Measurements from ENCODE around the gene ZNF106. TPM values are rescaled to one million over a fixed set of nuclear protein-coding genes. Genes with fewer than 3 reads are reported as not detected.

The ZNF106 gene
- total RNA-seq, 2 experiments from 2014 or later = 40.8 to 41.2 TPM

- intact Hi-C loops (cut with micrococcal nuclease) = no loop called here
- H3K27ac Mint-ChIP-seq = no peak overlapping the region
- no peak overlapping the region for H3K4me3 Mint-ChIP-seq
- CTCF ChIA-PET = no interaction called here
- no peak for DNase-seq
- H3K4me1 Mint-ChIP-seq (ENCODE audit: low read depth) = no peaks in the 10 kb centered on the region
- H3K9me3 Mint-ChIP-seq = peaks cover 12% of the 10 kb centered on the region
- H3K27me3 Mint-ChIP-seq (ENCODE audit: low read depth) = no peaks in the 10 kb centered on the region
- H3K36me3 Mint-ChIP-seq (ENCODE audit: low read depth) = peaks cover 8% of the 10 kb centered on the region
These were observed 116.1 kb downstream of the ZNF106 start for GRCh38 chr15:42374810-42375209.

DNA sequence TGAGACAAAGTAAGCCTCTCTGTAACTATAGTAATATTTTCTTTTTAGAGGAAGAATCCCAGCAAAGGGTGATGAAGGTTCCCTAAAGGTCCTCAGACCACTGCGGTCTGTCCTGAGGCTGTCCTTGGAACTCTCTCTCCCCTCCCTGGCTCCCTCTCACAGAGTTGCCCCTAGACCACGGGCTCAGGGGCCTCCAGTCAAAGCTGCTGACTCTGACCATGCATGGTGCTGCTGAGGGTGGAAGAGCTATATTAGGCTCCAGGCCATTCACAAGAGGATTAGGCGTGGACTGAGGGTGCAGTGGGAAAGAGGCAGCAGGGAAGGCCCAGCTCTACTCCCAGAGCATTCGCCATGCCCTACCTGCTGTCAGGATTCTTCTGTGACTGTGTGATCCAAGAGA lies 117.0 kb downstream of the ZNF106 start:
- H3K4me3 Mint-ChIP-seq = no peak overlapping the region
- CTCF ChIA-PET = no interaction called here
- H3K27ac Mint-ChIP-seq = no peak overlapping the region
- peaks cover 9% of the 10 kb centered on the region for H3K9me3 Mint-ChIP-seq
- DNase-seq = no peak
- intact Hi-C loops (cut with micrococcal nuclease) = no loop called here
- H3K36me3 Mint-ChIP-seq (ENCODE audit: low read depth) = peaks cover 4% of the 10 kb centered on the region
- H3K27me3 Mint-ChIP-seq (ENCODE audit: low read depth) = no peaks in the 10 kb centered on the region
- no peaks in the 10 kb centered on the region for H3K4me1 Mint-ChIP-seq (ENCODE audit: low read depth)

DNA sequence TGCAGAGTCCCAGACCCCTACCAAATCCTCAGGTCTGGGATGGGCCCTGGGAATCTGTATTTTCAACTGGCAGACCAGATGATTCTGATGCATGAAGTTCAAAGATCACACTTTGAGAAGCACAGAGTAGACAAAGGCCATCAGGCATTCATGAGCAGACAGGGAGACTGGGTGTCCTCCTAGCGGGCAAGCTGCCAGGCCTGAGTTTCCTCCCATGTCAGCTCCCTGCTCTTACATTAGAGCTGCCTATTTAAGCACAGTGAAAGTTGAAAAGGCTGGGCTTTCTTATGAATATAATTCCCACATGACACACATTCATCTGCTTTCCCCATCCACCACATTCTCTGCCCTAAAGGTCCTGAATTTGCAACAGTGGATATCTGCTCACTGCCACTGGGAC lies 117.7 kb downstream of the ZNF106 start:
- Mint-ChIP-seq H3K27me3 (ENCODE audit: low read depth) (no peaks in the 10 kb centered on the region), H3K4me3 (no peak overlapping the region), H3K4me1 (ENCODE audit: low read depth) (no peaks in the 10 kb centered on the region), H3K9me3 (peaks cover 6% of the 10 kb centered on the region), H3K36me3 (ENCODE audit: low read depth) (peaks cover 2% of the 10 kb centered on the region), H3K27ac (no peak overlapping the region)
- CTCF ChIA-PET = no interaction called here
- no peak for DNase-seq
- intact Hi-C loops (cut with micrococcal nuclease) = no loop called here

- CTCF ChIA-PET = interaction anchor here (0.6 kb wide), 1 partner anchor 941 kb away, joined by 5 read pairs; no protein-coding TSS in a partner anchor
- peak; percentile 31 for DNase-seq
- H3K27me3 Mint-ChIP-seq (ENCODE audit: low read depth) = no peaks in the 10 kb centered on the region
- no peaks in the 10 kb centered on the region for H3K4me1 Mint-ChIP-seq (ENCODE audit: low read depth)
- H3K4me3 Mint-ChIP-seq = no peak overlapping the region
- no peaks in the 10 kb centered on the region for H3K36me3 Mint-ChIP-seq (ENCODE audit: low read depth)
- H3K9me3 Mint-ChIP-seq = no peaks in the 10 kb centered on the region
- H3K27ac Mint-ChIP-seq = no peak overlapping the region
- intact Hi-C loops (cut with micrococcal nuclease) = no loop called here
These were observed 119.8 kb downstream of the ZNF106 start for GRCh38 chr15:42371096-42371495.

DNA sequence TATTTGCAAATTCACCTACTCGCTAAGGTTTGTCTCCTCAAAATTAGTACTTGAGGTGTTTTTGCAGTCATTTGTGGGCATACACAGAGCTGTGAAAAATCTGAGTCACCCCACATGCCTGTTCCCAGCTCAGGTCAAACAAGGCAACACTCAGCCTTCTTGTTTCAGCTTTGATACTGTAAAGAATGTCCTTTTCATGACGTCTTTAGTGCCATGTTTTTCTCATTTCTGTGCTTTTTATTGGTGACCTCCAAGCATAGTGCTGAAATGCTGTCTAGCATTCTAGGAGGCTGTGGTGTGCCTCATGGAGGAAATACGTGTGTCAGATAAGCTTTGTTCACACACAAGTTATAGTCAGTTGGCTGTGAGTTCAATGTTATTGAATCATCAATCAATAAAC lies 122.8 kb downstream of the ZNF106 start:
- Mint-ChIP-seq H3K4me3 (no peak overlapping the region), H3K36me3 (ENCODE audit: low read depth) (no peaks in the 10 kb centered on the region), H3K9me3 (no peaks in the 10 kb centered on the region), H3K4me1 (ENCODE audit: low read depth) (no peaks in the 10 kb centered on the region), H3K27me3 (ENCODE audit: low read depth) (no peaks in the 10 kb centered on the region), H3K27ac (no peak overlapping the region)
- CTCF ChIA-PET = interaction anchor here (1.2 kb wide), 1 partner anchor 17 kb away, joined by 3 read pairs; no protein-coding TSS in a partner anchor
- DNase-seq = no peak
- intact Hi-C loops (cut with micrococcal nuclease) = no loop called here

DNA sequence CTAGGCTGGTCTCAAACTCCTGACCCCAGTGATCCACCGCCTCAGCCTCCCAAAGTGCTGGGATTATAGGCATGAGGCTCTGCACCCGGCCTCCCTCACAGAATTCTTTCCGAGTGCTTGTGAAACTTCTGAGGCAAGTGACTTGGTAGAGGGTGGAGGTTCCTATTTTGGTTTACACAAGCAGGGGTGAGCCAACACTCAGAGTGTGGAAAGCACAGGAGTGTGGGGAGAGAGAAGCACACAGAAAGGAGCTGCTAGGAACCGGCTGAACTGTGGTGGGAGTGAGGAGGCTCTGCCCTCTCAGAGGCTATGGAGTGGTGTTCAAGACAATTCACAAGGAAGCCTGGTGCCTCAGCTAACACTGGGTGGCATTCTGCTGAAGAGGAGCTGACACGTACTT lies 123.9 kb downstream of the ZNF106 start:
- Mint-ChIP-seq H3K36me3 (ENCODE audit: low read depth) (no peaks in the 10 kb centered on the region), H3K27ac (no peak overlapping the region), H3K27me3 (ENCODE audit: low read depth) (no peaks in the 10 kb centered on the region), H3K4me1 (ENCODE audit: low read depth) (no peaks in the 10 kb centered on the region), H3K9me3 (no peaks in the 10 kb centered on the region), H3K4me3 (no peak overlapping the region)
- intact Hi-C loops (cut with micrococcal nuclease) = no loop called here
- no peak for DNase-seq
- CTCF ChIA-PET = no interaction called here

DNA sequence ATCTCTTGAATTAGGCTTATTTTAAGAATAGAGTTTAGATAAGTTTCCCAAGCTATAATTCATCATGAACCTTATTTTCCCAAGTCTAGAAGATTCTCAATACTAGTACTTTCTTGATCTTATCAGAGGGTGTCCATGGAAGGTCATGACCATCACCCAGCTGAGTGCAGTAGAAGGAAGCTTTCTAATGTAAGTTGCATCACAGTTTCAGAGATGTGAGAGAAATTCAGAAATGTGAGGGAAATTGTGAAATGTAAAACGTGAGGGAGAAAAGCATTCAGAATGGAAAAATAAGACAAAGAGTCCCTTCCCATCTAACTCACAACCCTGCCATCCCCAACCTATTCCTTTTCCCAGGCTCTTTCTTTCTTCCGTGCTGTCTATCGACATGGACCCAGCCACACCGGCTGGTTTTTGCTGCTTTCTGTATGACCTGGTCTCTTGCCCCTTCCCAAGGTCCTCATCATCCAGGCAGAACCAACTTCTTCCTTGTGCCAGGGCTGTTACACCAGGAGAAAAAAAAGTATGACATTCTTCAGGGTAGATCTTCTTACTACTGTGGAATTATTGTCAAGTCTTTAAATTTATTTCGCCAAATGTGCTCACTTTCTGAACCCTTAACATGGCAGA lies 124.9 kb downstream of the ZNF106 start:
- Mint-ChIP-seq H3K27ac (no peak overlapping the region), H3K4me1 (ENCODE audit: low read depth) (no peaks in the 10 kb centered on the region), H3K4me3 (no peak overlapping the region), H3K27me3 (ENCODE audit: low read depth) (no peaks in the 10 kb centered on the region), H3K36me3 (ENCODE audit: low read depth) (no peaks in the 10 kb centered on the region), H3K9me3 (no peaks in the 10 kb centered on the region)
- CTCF ChIA-PET = no interaction called here
- no peak for DNase-seq
- intact Hi-C loops (cut with micrococcal nuclease) = no loop called here

DNA sequence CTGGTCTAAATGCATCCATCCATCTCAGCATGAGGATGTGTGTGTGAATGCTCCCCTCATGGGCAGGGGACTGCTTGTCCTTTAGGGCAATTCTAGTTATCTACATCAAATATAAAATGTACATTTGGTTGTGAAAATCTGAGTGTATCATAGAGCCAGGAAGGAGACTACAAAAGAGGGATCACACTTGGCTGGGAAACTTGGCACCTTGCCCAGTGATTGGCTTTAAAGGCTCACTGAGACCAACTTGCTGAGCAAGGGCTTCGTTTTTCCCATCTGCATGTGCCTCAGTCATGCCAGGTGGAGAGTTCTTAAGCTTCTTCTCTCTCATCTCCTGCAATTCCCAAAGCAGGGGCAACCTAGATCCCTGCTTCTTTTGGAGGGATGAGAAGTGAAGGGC lies 126.4 kb downstream of the ZNF106 start:
- Mint-ChIP-seq H3K27ac (no peak overlapping the region), H3K9me3 (no peaks in the 10 kb centered on the region), H3K4me3 (no peak overlapping the region), H3K4me1 (ENCODE audit: low read depth) (no peaks in the 10 kb centered on the region), H3K27me3 (ENCODE audit: low read depth) (no peaks in the 10 kb centered on the region), H3K36me3 (ENCODE audit: low read depth) (no peaks in the 10 kb centered on the region)
- CTCF ChIA-PET = interaction anchor here (0.9 kb wide), 1 partner anchor 21 kb away, joined by 3 read pairs; no protein-coding TSS in a partner anchor
- DNase-seq = no peak
- intact Hi-C loops (cut with micrococcal nuclease) = no loop called here

- Mint-ChIP-seq H3K27me3 (ENCODE audit: low read depth) (no peaks in the 10 kb centered on the region), H3K36me3 (ENCODE audit: low read depth) (no peaks in the 10 kb centered on the region), H3K4me1 (ENCODE audit: low read depth) (no peaks in the 10 kb centered on the region), H3K4me3 (no peak overlapping the region), H3K9me3 (no peaks in the 10 kb centered on the region), H3K27ac (no peak overlapping the region)
- intact Hi-C loops (cut with micrococcal nuclease) = no loop called here
- CTCF ChIA-PET = no interaction called here
- DNase-seq = no peak
These were observed 127.0 kb downstream of the ZNF106 start for GRCh38 chr15:42363942-42364341.

DNA sequence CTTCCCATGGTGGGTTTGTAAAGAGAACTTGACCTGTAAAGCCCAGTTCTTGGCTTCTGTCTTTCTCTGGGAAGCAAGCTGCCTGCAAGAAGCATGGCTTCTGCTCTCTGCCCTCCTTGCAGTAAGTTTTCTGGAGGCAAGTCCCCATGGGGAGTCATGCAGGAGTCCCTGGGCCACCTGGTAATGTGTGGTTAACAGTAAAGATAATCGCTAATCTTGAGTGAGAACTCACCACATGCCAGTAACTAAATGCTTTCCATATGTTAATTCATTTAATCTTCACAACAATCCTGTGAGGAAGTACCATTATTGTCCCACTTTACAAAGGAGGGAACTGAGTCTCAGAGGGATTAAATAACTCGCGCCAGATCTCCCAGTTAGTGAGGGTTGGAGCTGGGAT lies 127.5 kb downstream of the ZNF106 start:
- no peaks in the 10 kb centered on the region for H3K4me1 Mint-ChIP-seq (ENCODE audit: low read depth)

More for the DNA sequence above, 127.5 kb downstream of the ZNF106 start:
- intact Hi-C loops (cut with micrococcal nuclease) = no loop called here
- no peaks in the 10 kb centered on the region for H3K36me3 Mint-ChIP-seq (ENCODE audit: low read depth)
- no peaks in the 10 kb centered on the region for H3K27me3 Mint-ChIP-seq (ENCODE audit: low read depth)
- no peak overlapping the region for H3K27ac Mint-ChIP-seq
- CTCF ChIA-PET = no interaction called here
- H3K4me3 Mint-ChIP-seq = no peak overlapping the region
- no peaks in the 10 kb centered on the region for H3K9me3 Mint-ChIP-seq
- no peak for DNase-seq

Other genes starting within 250 kb of the ZNF106 start
- 10 to 100 TPM; 27.4 to 27.7 TPM for gene GANC, start 217.9 kb downstream of the ZNF106 start, total RNA-seq
- 10 to 100 TPM; 26.6 to 28.4 TPM for gene TMEM87A, start 217.7 kb downstream of the ZNF106 start, total RNA-seq
- 1 to 10 TPM in 1 of 2 experiments, under 1 TPM in 1; 0.83 to 1.5 TPM for gene CAPN3, start 131.6 kb downstream of the ZNF106 start, total RNA-seq
- 10 to 100 TPM; 33.1 to 34.5 TPM for gene SNAP23, start 4.5 kb upstream of the ZNF106 start, total RNA-seq
- 10 to 100 TPM; 14.7 to 16.3 TPM for gene LRRC57, start 57.7 kb upstream of the ZNF106 start, total RNA-seq
- 10 to 100 TPM; 46.2 to 55.6 TPM for gene HAUS2, start 57.7 kb upstream of the ZNF106 start, total RNA-seq
- gene STARD9, start 84.5 kb upstream of the ZNF106 start, total RNA-seq = 1 to 10 TPM; 1.9 to 2.5 TPM
- 10 to 100 TPM; 19.9 to 21.9 TPM for gene CDAN1, start 246.0 kb upstream of the ZNF106 start, total RNA-seq